HepG2 (cell line): Measurements from ENCODE around the gene HAGH. TPM values are rescaled to one million over a fixed set of nuclear protein-coding genes. Genes with fewer than 3 reads are reported as not detected.

Experiments
- AGO2 ChIP-seq: fragments of 200-400 bp; formaldehyde crosslinking; optimal IDR thresholded peaks from 2 replicates; pipeline ENCODE3; 2017; ENCODE audit warnings: mild to moderate bottlenecking, low read depth, low read length, moderate library complexity
- ATF5 ChIP-seq: sonication (generic); formaldehyde crosslinking; IDR thresholded peaks from 2 replicates; pipeline ENCODE4 v1.4.0; 2020; ENCODE audit warnings: mild to moderate bottlenecking, low read depth, missing genetic modification reagents
- CBX2 ChIP-seq, 2 experiments: fragments of 200-600 bp in 1 of 2; sonication (generic); formaldehyde crosslinking in 1 of 2; IDR thresholded peaks; 2 replicates each; pipeline versions ENCODE4 v1.7.0 to v1.8.1; 2018 to 2022; ENCODE audit warnings: low read depth in 2 of 2, low read length in 1 of 2, mild to moderate bottlenecking in 1 of 2, missing genetic modification reagents in 1 of 2
- CC2D1A ChIP-seq: sonication (generic); formaldehyde crosslinking; IDR thresholded peaks from 2 replicates; pipeline ENCODE4 v1.8.1; 2023; ENCODE audit warnings: mild to moderate bottlenecking, missing genetic modification reagents
- GATAD2A ChIP-seq: IDR thresholded peaks from 2 replicates; pipeline ENCODE4 v1.6.1; 2016
- HOXA3 ChIP-seq: sonication (generic); formaldehyde crosslinking; IDR thresholded peaks from 2 replicates; pipeline ENCODE4 v1.5.0; 2020; ENCODE audit warnings: missing genetic modification reagents
- JUND ChIP-seq: sonication (generic); formaldehyde crosslinking; IDR thresholded peaks from 2 replicates; pipeline ENCODE4 v1.8.0; 2022; ENCODE audit warnings: mild to moderate bottlenecking, missing genetic modification reagents
- MBD4 ChIP-seq: IDR thresholded peaks from 2 replicates; pipeline ENCODE4 v1.6.1; 2012; ENCODE audit warnings: low read length, inconsistent platforms, borderline replicate concordance
- NR2C2 ChIP-seq: sonication (generic); formaldehyde crosslinking; IDR thresholded peaks from 2 replicates; pipeline ENCODE4 v1.4.0; 2020; ENCODE audit warnings: missing genetic modification reagents, mild to moderate bottlenecking, moderate library complexity, borderline replicate concordance
- PHB2 ChIP-seq: fragments of 450-650 bp; IDR thresholded peaks from 2 replicates; pipeline ENCODE4 v1.6.1; 2018; ENCODE audit not compliant: partially characterized antibody
- PTBP1 ChIP-seq: fragments of 200-400 bp; formaldehyde crosslinking; IDR thresholded peaks from 2 replicates; pipeline ENCODE4 v1.6.1; 2018; ENCODE audit warnings: low read length, low read depth; ENCODE audit not compliant: poor library complexity, severe bottlenecking
- TGIF2 ChIP-seq: IDR thresholded peaks from 2 replicates; pipeline ENCODE4 v1.6.1; 2016; ENCODE audit warnings: control low read depth, missing compliant biosample characterization
- TOE1 ChIP-seq: sonication (generic); formaldehyde crosslinking; IDR thresholded peaks from 2 replicates; pipeline ENCODE4 v1.4.0; 2020; ENCODE audit warnings: mild to moderate bottlenecking, missing genetic modification reagents
- TSC22D2 ChIP-seq: sonication (generic); formaldehyde crosslinking; IDR thresholded peaks from 2 replicates; pipeline ENCODE4 v1.5.1; 2020; ENCODE audit warnings: missing genetic modification reagents, mild to moderate bottlenecking, borderline replicate concordance
- U2AF2 ChIP-seq: fragments of 200-400 bp; formaldehyde crosslinking; IDR thresholded peaks from 2 replicates; pipeline ENCODE4 v1.6.1; 2017; ENCODE audit warnings: low read depth, mild to moderate bottlenecking, low read length
- ZBTB7B ChIP-seq: sonication (generic); formaldehyde crosslinking; IDR thresholded peaks from 2 replicates; pipeline ENCODE4 v1.4.0; 2020; ENCODE audit warnings: missing genetic modification reagents
- ZNF17 ChIP-seq: sonication (generic); formaldehyde crosslinking; IDR thresholded peaks from 2 replicates; pipeline ENCODE4 v1.5.0; 2020; ENCODE audit warnings: mild to moderate bottlenecking, missing genetic modification reagents
- ZNF224 ChIP-seq: sonication (generic); formaldehyde crosslinking; IDR thresholded peaks from 2 replicates; pipeline ENCODE4 v1.5.0; 2020; ENCODE audit warnings: mild to moderate bottlenecking, missing genetic modification reagents
- ZNF292 ChIP-seq: sonication (generic); formaldehyde crosslinking; IDR thresholded peaks from 2 replicates; pipeline ENCODE4 v1.8.1; 2022; ENCODE audit warnings: mild to moderate bottlenecking, low read depth, missing genetic modification reagents, borderline replicate concordance
- ZNF615 ChIP-seq: sonication (generic); formaldehyde crosslinking; IDR thresholded peaks from 2 replicates; pipeline ENCODE4 v1.5.0; 2020; ENCODE audit warnings: mild to moderate bottlenecking, missing genetic modification reagents, borderline replicate concordance
- ZNF7 ChIP-seq: IDR thresholded peaks from 2 replicates; pipeline ENCODE4 v1.6.1; 2016; ENCODE audit warnings: missing biosample characterization, missing genetic modification reagents
- ZNF704 ChIP-seq: sonication (generic); formaldehyde crosslinking; IDR thresholded peaks from 2 replicates; pipeline ENCODE4 v1.8.1; 2023; ENCODE audit warnings: mild to moderate bottlenecking, inconsistent platforms, moderate library complexity, missing genetic modification reagents, borderline replicate concordance
- polyA plus RNA-seq, 8 experiments: library from polyadenylated mRNA; depleted of rRNA in 3 of 8; stranded (reverse) in 7 of 8; unstranded in 1 of 8; fragments of >200 nt; fragmentation: Illumina TruSeq in 4 of 8; extraction: Trizol in 4 of 8; gene quantifications; 2 replicates each; pipeline versions ENCODE4 v1.2.1 to v1.2.3, GENCODE V29; 2011 to 2016; ENCODE audit warnings: low read depth in 4 of 8, missing spikeins in 1 of 8, mixed read lengths in 1 of 8; ENCODE audit not compliant: insufficient read depth in 1 of 8
- total RNA-seq, 5 experiments: library from RNA; depleted of rRNA; stranded (reverse); fragments of >200 nt; fragmentation: Illumina TruSeq; extraction: Trizol; gene quantifications; 2 replicates each; pipeline ENCODE4 v1.2.3, GENCODE V29; 2016; ENCODE audit warnings: low read depth in 1 of 5
- TF ChIP-seq, protein P1 (sequence below): sonication (generic); formaldehyde crosslinking; IDR thresholded peaks from 2 replicates; pipeline ENCODE4 v1.5.1; 2020; ENCODE audit warnings: mild to moderate bottlenecking, missing genetic modification reagents, moderate library complexity
- TF ChIP-seq, protein P2 (sequence below): sonication (generic); formaldehyde crosslinking; IDR thresholded peaks from 2 replicates; pipeline ENCODE4 v1.5.0; 2020; ENCODE audit warnings: missing genetic modification reagents

Gene HAGH
- total and polyA plus RNA-seq, 2 of the 13 experiments (the other 11 are each of a cell fraction or from before 2014, with no cell fraction given) = 70.4 to 95.4 TPM

GRCh38 chr16:1772908-1773702 is 53.5 kb downstream of the HAGH start, which contains the start of gene MRPS34 (continued):
- no peak for TF ChIP-seq ZNF292 (CRISPR knock-in tag)
- no peak for TF ChIP-seq MBD4
- TF ChIP-seq ZNF17 = no peak
- no peak for TF ChIP-seq TOE1 (CRISPR knock-in tag)
- peak; percentile 58 for TF ChIP-seq JUND (CRISPR knock-in tag)
- TF ChIP-seq ZBTB7B (CRISPR knock-in tag) = peak; percentile 77
- no peak; the same call in none of the 2 replicates for TF ChIP-seq ATF5 (CRISPR knock-in tag)
- TF ChIP-seq, protein P1, sequence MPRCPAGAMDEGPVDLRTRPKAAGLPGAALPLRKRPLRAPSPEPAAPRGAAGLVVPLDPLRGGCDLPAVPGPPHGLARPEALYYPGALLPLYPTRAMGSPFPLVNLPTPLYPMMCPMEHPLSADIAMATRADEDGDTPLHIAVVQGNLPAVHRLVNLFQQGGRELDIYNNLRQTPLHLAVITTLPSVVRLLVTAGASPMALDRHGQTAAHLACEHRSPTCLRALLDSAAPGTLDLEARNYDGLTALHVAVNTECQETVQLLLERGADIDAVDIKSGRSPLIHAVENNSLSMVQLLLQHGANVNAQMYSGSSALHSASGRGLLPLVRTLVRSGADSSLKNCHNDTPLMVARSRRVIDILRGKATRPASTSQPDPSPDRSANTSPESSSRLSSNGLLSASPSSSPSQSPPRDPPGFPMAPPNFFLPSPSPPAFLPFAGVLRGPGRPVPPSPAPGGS = no peak; the same call in 1 of the 2 replicates
- no peak for TF ChIP-seq U2AF2
- peak; percentile 74 for TF ChIP-seq TGIF2 (CRISPR knock-in tag)
- TF ChIP-seq TSC22D2 = no peak
- TF ChIP-seq, protein P2, sequence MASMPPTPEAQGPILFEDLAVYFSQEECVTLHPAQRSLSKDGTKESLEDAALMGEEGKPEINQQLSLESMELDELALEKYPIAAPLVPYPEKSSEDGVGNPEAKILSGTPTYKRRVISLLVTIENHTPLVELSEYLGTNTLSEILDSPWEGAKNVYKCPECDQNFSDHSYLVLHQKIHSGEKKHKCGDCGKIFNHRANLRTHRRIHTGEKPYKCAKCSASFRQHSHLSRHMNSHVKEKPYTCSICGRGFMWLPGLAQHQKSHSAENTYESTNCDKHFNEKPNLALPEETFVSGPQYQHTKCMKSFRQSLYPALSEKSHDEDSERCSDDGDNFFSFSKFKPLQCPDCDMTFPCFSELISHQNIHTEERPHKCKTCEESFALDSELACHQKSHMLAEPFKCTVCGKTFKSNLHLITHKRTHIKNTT (CRISPR knock-in tag) = no peak
- peak; percentile 87 for TF ChIP-seq AGO2
- TF ChIP-seq CC2D1A = no peak
- TF ChIP-seq NR2C2 (CRISPR knock-in tag) = peak; percentile 87
- no peak for TF ChIP-seq PTBP1
- no peak for TF ChIP-seq ZNF615 (CRISPR knock-in tag)
- peak; percentile 96 for TF ChIP-seq HOXA3 (CRISPR knock-in tag)
- no peak for TF ChIP-seq PHB2
- peak; percentile 81 for TF ChIP-seq ZNF224
- peak; percentile 63 for TF ChIP-seq ZNF704 (CRISPR knock-in tag)
- TF ChIP-seq CBX2 (IDR thresholded peaks at IDR 0.05; ENCODE audit: low read depth, low read length) = no peak
- TF ChIP-seq CBX2 (CRISPR knock-in tag; IDR thresholded peaks at IDR 0.05; ENCODE audit: low read depth) = no peak
- peak; percentile 5; the same call in 1 of the 2 replicates for TF ChIP-seq ZNF7
- TF ChIP-seq GATAD2A = peak; percentile 20; the same call in 1 of the 2 replicates
